Measurements from ENCODE around the gene PRAMEF17.
"Not testable (repeated sequence)": the region's sequence is repeated elsewhere in the genome, so short reads cannot be mapped to it uniquely, and the experiment has no call there.

The PRAMEF17 gene

GRCh38 chr1:13389332-13389731 is at the start of gene PRAMEF17:
Gene PRAMEF17, plus strand, starts transcription at chr1:13389632. Its CDS starts 26 bp downstream, at chr1:13389658.
- DNase-seq: not testable (repeated sequence)

- DNase-seq: not testable (repeated sequence)
Observed at GRCh38 chr1:13342496-13342895, 46.9 kb upstream of the PRAMEF17 start.

- not testable (repeated sequence) for DNase-seq
Observed at GRCh38 chr1:13347034-13347433, 42.4 kb upstream of the PRAMEF17 start, which contains the start of gene PRAMEF14. Gene PRAMEF14, minus strand, starts transcription at chr1:13347134. Its CDS starts 1,820 bp downstream, at chr1:13345314.

GRCh38 chr1:13353476-13353875 is 36.0 kb upstream of the PRAMEF17 start:
- not testable (repeated sequence) for DNase-seq

GRCh38 chr1:13354475-13354874 is 35.0 kb upstream of the PRAMEF17 start:
- DNase-seq: not testable (repeated sequence)

- DNase-seq: peak; percentile 52
Observed at GRCh38 chr1:13356774-13357173, 32.7 kb upstream of the PRAMEF17 start.

GRCh38 chr1:13362364-13362763 is 27.1 kb upstream of the PRAMEF17 start:
- not testable (repeated sequence) for DNase-seq

- not testable (repeated sequence) for DNase-seq
Observed at GRCh38 chr1:13364928-13365327, 24.5 kb upstream of the PRAMEF17 start.

GRCh38 chr1:13366536-13366935 is 22.9 kb upstream of the PRAMEF17 start:
- DNase-seq: not testable (repeated sequence)

- DNase-seq: not testable (repeated sequence)
Observed at GRCh38 chr1:13368544-13368943, 20.9 kb upstream of the PRAMEF17 start.

GRCh38 chr1:13378983-13379382 is 10.4 kb upstream of the PRAMEF17 start:
- not testable (repeated sequence) for DNase-seq

- DNase-seq: not testable (repeated sequence)
Observed at GRCh38 chr1:13380380-13380779, 9.1 kb upstream of the PRAMEF17 start.

- DNase-seq: not testable (repeated sequence)
Observed at GRCh38 chr1:13393004-13393403, 3.6 kb downstream of the PRAMEF17 start.

GRCh38 chr1:13394761-13395160 is 5.3 kb downstream of the PRAMEF17 start:
- not testable (repeated sequence) for DNase-seq

GRCh38 chr1:13395311-13395710 is 5.9 kb downstream of the PRAMEF17 start:
- not testable (repeated sequence) for DNase-seq

GRCh38 chr1:13407811-13408210 is 18.4 kb downstream of the PRAMEF17 start:
- DNase-seq: no peak

GRCh38 chr1:13410150-13410549 is 20.7 kb downstream of the PRAMEF17 start, which contains the start of gene PRAMEF20:
Gene PRAMEF20, plus strand, starts transcription at chr1:13410450. Its CDS starts 5,905 bp downstream, at chr1:13416355.
- DNase-seq: not testable (repeated sequence)

- no peak for DNase-seq
Observed at GRCh38 chr1:13430495-13430894, 41.1 kb downstream of the PRAMEF17 start.

GRCh38 chr1:13432251-13432650 is 42.8 kb downstream of the PRAMEF17 start:
- DNase-seq: no peak

GRCh38 chr1:13433694-13434358 is 44.4 kb downstream of the PRAMEF17 start:
- DNase-seq: not testable (repeated sequence)

- no peak for DNase-seq
Observed at GRCh38 chr1:13435458-13435857, 46.0 kb downstream of the PRAMEF17 start.

- not testable (repeated sequence) for DNase-seq
Observed at GRCh38 chr1:13439104-13439783, 49.8 kb downstream of the PRAMEF17 start.
